BLaER1 treated with 17β-estradiol and CSF1 and Interleukin-3, amounts not matched to agents 10 nM and 100 nM (cell line): Measurements from ENCODE around the gene COL1A1.

Experiments used
- H3K27ac ChIP-seq, 11 experiments: shearing (Covaris generic); formaldehyde crosslinking; 2 replicates each; pipeline ENCODE4 v1.8.1; 2022
- H3K27me3 ChIP-seq, 11 experiments: shearing (Covaris generic); formaldehyde crosslinking; 2 replicates each; pipeline ENCODE4 v1.8.1; 2022
- H3K36me3 ChIP-seq, 11 experiments: shearing (Covaris generic); formaldehyde crosslinking; 2 replicates each; pipeline ENCODE4 v1.8.1; 2022
- H3K4me1 ChIP-seq, 10 experiments: shearing (Covaris generic); formaldehyde crosslinking; 2 replicates each; pipeline ENCODE4 v1.8.1; 2022
- H3K4me2 ChIP-seq, 11 experiments: shearing (Covaris generic); formaldehyde crosslinking; 2 replicates each; pipeline ENCODE4 v1.8.1; 2022
- H3K4me3 ChIP-seq, 10 experiments: shearing (Covaris generic); formaldehyde crosslinking; 2 replicates each; pipeline ENCODE4 v1.8.1; 2022
- H3K9ac ChIP-seq, 11 experiments: shearing (Covaris generic); formaldehyde crosslinking; 2 replicates each; pipeline ENCODE4 v1.8.1; 2022
- H3K9me3 ChIP-seq, 11 experiments: shearing (Covaris generic); formaldehyde crosslinking; replicated peaks in 1 of 11; 2 replicates each; pipeline ENCODE4 v1.8.1; 2022
- H4K20me1 ChIP-seq, 11 experiments: shearing (Covaris generic); formaldehyde crosslinking; 2 replicates each; pipeline ENCODE4 v1.8.1; 2022
- Cebpa-rat ChIP-seq, 11 experiments: shearing (Covaris generic); IDR thresholded peaks; 2 replicates each; pipeline ENCODE4 v1.8.1; 2022

COL1A1 gene

DNA sequence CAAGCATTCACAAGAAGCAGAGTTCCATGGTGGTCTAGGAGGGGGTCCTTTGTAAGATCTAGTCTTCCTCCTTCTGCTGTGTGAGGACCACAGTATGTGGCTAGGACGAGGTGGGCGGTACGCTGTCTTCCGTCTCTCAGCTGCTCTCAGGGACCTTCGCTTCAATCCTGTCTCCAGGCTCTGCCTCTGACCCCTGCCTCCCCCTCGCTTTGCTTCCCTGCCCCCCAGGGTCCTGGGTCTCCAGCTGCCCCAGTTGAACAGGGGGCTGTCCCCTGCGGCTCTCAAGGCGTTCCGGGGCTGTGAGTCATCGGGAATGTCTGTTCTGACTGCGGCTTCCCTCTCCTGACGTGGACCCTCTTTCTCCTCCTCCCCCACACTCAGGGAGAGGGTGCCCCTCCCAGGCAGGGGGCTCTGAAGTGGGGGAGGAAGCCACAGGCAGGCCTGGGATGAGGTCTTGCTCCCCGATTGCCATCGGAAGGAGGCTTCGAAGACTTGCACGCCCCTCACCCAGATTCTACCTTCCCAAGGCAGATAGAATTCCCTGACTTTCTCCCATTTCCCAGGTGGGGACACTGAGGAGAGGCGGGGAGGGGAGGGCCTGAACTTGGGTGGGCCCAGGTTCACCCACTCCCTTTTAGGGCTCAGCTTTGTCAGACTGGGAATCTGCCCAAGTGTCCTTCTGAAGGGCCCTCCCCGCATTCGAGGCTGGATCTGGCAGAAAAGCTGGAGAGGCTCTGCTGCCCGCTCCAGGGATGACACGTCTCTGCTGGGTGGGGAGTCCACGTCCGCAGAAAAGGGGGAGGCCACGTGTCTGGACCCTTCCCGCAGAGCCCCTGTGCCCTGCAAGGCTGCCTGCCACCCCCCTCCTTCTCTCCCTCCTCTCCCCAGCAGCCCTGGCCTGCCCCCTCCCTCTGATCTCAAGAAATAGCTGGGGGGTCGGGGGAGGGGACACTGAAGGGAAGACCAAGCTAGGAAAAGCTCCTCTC lies 9.1 kb upstream of the COL1A1 start:
- no peaks in the 10 kb centered on the region for H3K9me3 ChIP-seq
- peak overlapping the region in 2 of 11 experiments; percentile 17 to 39; a peak in 3 of 22 replicates for H3K9ac ChIP-seq
- H3K4me2 ChIP-seq: peak overlapping the region; percentile 43 to 73 (median 57)
- TF ChIP-seq Cebpa-rat (IDR thresholded peaks at IDR 0.05): no peak
- peaks cover 24 to 46% (median 36%) of the 10 kb centered on the region in 10 experiments; a peak in 19 of 20 replicates for H3K4me1 ChIP-seq
- no peak overlapping the region for H3K27ac ChIP-seq
- H3K4me3 ChIP-seq: peak overlapping the region in 1 of 10 experiments; percentile 24; a peak in 1 of 20 replicates
- no peaks in the 10 kb centered on the region; a peak in 1 of 22 replicates for H4K20me1 ChIP-seq
- no peaks in the 10 kb centered on the region for H3K36me3 ChIP-seq
- peaks cover 20 to 50% (median 34%) of the 10 kb centered on the region in 11 experiments for H3K27me3 ChIP-seq

- H3K9ac ChIP-seq: peak overlapping the region in 1 of 11 experiments; percentile 39; a peak in 1 of 22 replicates
- no peaks in the 10 kb centered on the region for H3K36me3 ChIP-seq
- peaks cover 24 to 46% (median 36%) of the 10 kb centered on the region in 10 experiments; a peak in 19 of 20 replicates for H3K4me1 ChIP-seq
- H3K4me3 ChIP-seq: no peak overlapping the region; a peak in 1 of 20 replicates
- H3K9me3 ChIP-seq: no peaks in the 10 kb centered on the region
- H3K27me3 ChIP-seq: peaks cover 29 to 59% (median 43%) of the 10 kb centered on the region in 11 experiments
- TF ChIP-seq Cebpa-rat (IDR thresholded peaks at IDR 0.05): no peak
- H3K4me2 ChIP-seq: peak overlapping the region; percentile 43 to 73 (median 57)
- H3K27ac ChIP-seq: no peak overlapping the region
- no peaks in the 10 kb centered on the region; a peak in 2 of 22 replicates for H4K20me1 ChIP-seq
Observed at GRCh38 chr17:50209472-50210239, 8.2 kb upstream of the COL1A1 start.

DNA sequence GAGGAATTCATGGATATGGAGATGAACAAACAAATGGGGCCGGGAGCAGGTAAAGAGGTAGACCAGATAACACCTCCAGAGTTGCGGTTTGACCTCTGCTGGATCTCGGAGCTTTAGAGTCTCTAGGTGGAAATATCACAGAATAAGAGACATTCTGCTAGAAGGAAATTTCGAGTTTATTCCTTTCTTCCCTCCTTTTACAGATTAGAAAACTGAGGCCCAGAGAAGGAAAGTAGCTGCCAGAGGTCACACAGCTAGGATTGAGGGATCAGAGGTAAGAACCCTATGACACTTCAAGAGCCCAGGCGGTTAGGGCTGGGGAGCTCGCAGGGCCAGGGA lies 7.7 kb upstream of the COL1A1 start:
- H3K9me3 ChIP-seq: no peaks in the 10 kb centered on the region
- H3K4me3 ChIP-seq: no peak overlapping the region
- H4K20me1 ChIP-seq: no peaks in the 10 kb centered on the region; a peak in 2 of 22 replicates
- H3K4me2 ChIP-seq: no peak overlapping the region
- no peak overlapping the region for H3K27ac ChIP-seq
- peaks cover 24 to 46% (median 36%) of the 10 kb centered on the region in 10 experiments; a peak in 19 of 20 replicates for H3K4me1 ChIP-seq
- no peak for TF ChIP-seq Cebpa-rat (IDR thresholded peaks at IDR 0.05)
- H3K9ac ChIP-seq: no peak overlapping the region
- peaks cover 34 to 65% (median 48%) of the 10 kb centered on the region in 11 experiments for H3K27me3 ChIP-seq
- H3K36me3 ChIP-seq: no peaks in the 10 kb centered on the region

DNA sequence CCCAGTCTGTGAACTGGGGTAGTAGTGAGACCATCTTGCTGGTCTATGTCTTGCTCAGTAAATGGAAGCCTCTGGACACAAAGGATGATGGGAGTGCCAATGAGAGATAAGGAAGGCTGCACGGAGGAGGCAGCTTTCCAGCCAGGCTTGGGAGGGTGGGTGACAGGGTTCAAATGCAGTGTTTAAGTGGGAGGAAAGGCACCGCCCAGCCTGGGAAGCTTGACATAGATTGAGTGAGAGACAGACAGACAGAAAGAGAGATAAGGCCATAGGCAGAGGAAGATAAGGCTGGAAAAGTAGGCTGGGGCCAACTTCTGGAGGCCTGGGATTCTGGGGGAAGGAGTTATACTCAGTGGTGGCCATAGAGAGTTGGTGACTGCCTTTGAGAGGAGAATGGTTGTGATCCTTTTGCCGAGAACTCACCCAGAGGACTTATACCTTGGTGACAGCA lies 7.2 kb upstream of the COL1A1 start:
- H3K9ac ChIP-seq: no peak overlapping the region
- H3K27ac ChIP-seq: no peak overlapping the region
- H3K27me3 ChIP-seq: peaks cover 39 to 69% (median 53%) of the 10 kb centered on the region in 11 experiments
- H3K4me1 ChIP-seq: peaks cover 24 to 46% (median 36%) of the 10 kb centered on the region in 10 experiments; a peak in 19 of 20 replicates
- H4K20me1 ChIP-seq: no peaks in the 10 kb centered on the region; a peak in 2 of 22 replicates
- no peak overlapping the region for H3K4me3 ChIP-seq
- no peaks in the 10 kb centered on the region for H3K36me3 ChIP-seq
- no peak overlapping the region for H3K4me2 ChIP-seq
- no peak for TF ChIP-seq Cebpa-rat (IDR thresholded peaks at IDR 0.05)
- no peaks in the 10 kb centered on the region for H3K9me3 ChIP-seq

DNA sequence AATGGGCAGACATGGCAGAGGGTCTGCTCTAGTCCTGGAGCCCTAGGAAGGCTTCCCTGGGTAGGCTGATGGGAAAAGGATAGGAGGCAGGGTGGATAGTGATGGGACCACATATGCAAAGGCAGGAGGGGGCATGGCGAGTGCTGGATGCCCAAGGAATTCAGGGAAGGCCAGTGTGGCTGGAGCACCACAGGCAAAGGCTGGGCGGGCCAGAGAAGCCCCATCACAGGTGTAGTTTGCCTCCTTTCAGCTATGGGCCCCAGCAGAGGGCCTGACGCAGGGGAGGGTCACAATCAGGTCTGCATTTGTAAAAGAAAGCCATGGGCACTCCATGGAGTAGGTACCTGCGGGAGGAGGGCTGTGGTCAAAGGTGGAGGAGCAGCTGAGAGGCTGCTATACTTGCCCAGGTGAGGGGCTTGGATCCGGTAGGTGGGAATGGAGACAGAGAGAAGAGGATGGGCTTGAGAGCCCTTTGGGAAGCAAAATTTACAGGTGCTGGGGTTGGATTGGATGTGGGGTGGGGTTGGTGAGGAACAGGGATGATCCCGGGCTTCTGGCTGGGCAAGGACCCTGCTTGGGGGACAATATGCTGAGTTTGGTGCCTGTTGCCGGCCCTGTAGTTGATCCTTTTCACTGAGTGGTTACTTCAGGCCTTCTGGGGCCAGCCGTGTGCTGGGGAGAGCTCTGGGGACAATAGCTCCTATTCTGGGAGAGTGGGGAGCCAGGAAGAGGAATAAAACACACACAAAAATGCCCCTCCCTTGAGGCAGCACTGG lies 6.5 kb upstream of the COL1A1 start:
- no peaks in the 10 kb centered on the region for H3K9me3 ChIP-seq
- H3K4me1 ChIP-seq: peaks cover 26 to 39% (median 31%) of the 10 kb centered on the region in 10 experiments; a peak in 19 of 20 replicates
- H4K20me1 ChIP-seq: no peaks in the 10 kb centered on the region; a peak in 2 of 22 replicates
- H3K36me3 ChIP-seq: no peaks in the 10 kb centered on the region
- H3K27ac ChIP-seq: no peak overlapping the region
- no peak overlapping the region for H3K9ac ChIP-seq
- H3K27me3 ChIP-seq: peaks cover 46 to 76% (median 60%) of the 10 kb centered on the region in 11 experiments
- TF ChIP-seq Cebpa-rat (IDR thresholded peaks at IDR 0.05): no peak
- H3K4me2 ChIP-seq: no peak overlapping the region
- no peak overlapping the region for H3K4me3 ChIP-seq

DNA sequence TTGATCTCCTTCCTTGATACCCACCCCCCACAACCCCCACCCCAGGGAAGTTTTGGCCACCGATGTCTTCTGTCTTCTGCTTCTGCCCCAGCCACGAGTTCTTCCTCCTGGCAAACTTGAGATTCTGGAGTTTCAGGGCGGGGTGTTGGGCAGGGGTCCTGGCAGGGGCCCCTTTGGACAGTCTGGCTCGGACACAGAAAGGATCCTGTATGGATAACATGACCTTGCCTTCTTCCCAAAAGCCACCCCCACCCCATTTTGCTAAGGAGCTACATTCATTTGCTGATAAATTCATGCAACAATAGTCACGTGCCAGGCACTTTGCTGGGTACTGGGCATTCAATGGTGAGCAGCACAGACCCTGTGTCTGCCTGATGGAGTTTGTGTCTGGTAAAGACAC lies 5.9 kb upstream of the COL1A1 start:
- Histone ChIP-seq H3K4me3 (no peak overlapping the region), H3K4me2 (peak overlapping the region in 5 of 11 experiments; percentile 51 to 78 (median 71); a peak in 4 of 22 replicates)
- no peak for TF ChIP-seq Cebpa-rat (IDR thresholded peaks at IDR 0.05)

GRCh38 chr17:50206604-50207293 lies 5.3 kb upstream of the COL1A1 start:
- Histone ChIP-seq H3K27ac (no peak overlapping the region), H3K4me3 (peak overlapping the region in 1 of 10 experiments; percentile 31; a peak in 2 of 20 replicates), H4K20me1 (peaks cover 0 to 5% (median 0%) of the 10 kb centered on the region in 11 experiments; a peak in 2 of 22 replicates), H3K36me3 (no peaks in the 10 kb centered on the region), H3K27me3 (peaks cover 58 to 88% (median 72%) of the 10 kb centered on the region in 11 experiments), H3K9me3 (no peaks in the 10 kb centered on the region), H3K4me1 (peaks cover 15 to 28% (median 21%) of the 10 kb centered on the region in 10 experiments; a peak in 18 of 20 replicates), H3K9ac (no peak overlapping the region), H3K4me2 (peak overlapping the region; percentile 46 to 78 (median 55); a peak in 21 of 22 replicates)
- no peak for TF ChIP-seq Cebpa-rat (IDR thresholded peaks at IDR 0.05)

More for the DNA sequence above, 5.9 kb upstream of the COL1A1 start:
- Histone ChIP-seq H3K9ac (no peak overlapping the region), H3K27me3 (peaks cover 52 to 83% (median 66%) of the 10 kb centered on the region in 11 experiments), H3K9me3 (no peaks in the 10 kb centered on the region), H3K4me1 (peaks cover 20 to 33% (median 24%) of the 10 kb centered on the region in 10 experiments; a peak in 19 of 20 replicates), H4K20me1 (peaks cover 0 to 4% (median 0%) of the 10 kb centered on the region in 11 experiments; a peak in 2 of 22 replicates), H3K36me3 (no peaks in the 10 kb centered on the region), H3K27ac (no peak overlapping the region)
